Fibroblast of upper back skin (primary cell): Measurements from ENCODE around the gene PIK3C3.
"Not testable (repeated sequence)": the region's sequence is repeated elsewhere in the genome, so short reads cannot be mapped to it uniquely, and the experiment has no call there.

Experiments
- DNase-seq: peaks from one replicate; pipeline ENCODE4 v3.0.0-alpha.2; 2013

The PIK3C3 gene

GRCh38 chr18:41966943-41967342 is 11.9 kb downstream of the PIK3C3 start:
- no peak for DNase-seq

GRCh38 chr18:41967680-41968079 is 12.6 kb downstream of the PIK3C3 start:
- DNase-seq, result no peak

DNA sequence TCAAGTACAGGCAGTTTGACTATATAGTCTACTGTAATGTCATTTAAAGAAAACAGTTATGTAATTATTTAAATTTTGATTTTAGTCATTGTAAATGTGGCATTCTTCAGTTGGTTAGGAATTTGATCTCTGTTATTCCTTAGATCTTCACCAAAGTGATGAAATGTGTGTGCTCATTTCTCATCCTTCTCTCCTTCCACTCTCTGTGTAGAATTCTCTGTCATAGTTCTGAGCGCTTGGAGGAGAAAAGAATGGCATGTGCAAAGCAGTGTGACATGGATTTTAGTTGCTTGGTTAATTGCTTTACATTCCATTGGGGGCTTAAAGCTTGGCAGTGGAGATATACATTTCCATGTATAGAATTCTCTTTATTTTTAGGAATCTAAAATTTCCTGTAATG is 14.8 kb downstream of the PIK3C3 start:
- DNase-seq, result peak; percentile 47

- DNase-seq, result peak; percentile 65
These were observed 17.3 kb downstream of the PIK3C3 start for GRCh38 chr18:41972067-41972925.

DNA sequence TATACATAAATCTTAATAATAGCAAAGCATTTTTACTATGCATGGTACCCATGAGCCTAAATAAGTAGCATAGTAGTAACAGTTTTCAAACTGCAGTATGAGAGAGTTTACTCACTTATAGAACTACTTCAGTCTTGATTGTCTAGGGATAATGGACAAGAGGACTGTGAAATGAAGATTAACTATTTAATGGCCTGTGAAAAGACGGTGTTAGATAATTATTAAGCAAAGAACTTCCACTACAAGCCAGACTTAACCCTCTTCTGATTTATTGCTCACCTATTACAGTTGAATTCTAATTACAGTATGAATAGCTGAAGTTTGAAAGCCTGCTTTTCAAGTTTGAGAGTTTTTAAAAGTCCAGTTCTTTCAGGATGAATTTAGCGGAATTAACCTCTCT is 18.9 kb downstream of the PIK3C3 start:
- no peak for DNase-seq

DNA sequence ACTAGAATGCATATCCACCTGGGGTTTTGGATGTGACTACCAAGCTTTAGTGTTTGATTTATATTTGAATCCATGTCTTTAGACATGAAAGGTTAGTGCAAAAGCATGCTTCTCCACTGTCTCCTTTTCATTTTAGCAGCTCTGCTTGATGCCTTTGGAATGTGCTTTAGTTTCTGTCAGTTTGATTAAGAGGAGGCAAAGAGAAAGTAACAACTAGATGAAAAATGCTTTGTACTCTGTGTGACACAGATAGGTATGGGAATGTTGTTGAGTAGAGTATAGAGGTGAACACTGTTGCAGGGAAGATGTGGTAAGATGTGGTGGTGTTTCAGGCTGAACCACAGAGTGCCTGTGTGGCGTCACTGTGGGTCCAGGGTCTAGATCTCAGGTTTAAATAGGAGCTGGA is 19.8 kb downstream of the PIK3C3 start:
- DNase-seq, result no peak

DNA sequence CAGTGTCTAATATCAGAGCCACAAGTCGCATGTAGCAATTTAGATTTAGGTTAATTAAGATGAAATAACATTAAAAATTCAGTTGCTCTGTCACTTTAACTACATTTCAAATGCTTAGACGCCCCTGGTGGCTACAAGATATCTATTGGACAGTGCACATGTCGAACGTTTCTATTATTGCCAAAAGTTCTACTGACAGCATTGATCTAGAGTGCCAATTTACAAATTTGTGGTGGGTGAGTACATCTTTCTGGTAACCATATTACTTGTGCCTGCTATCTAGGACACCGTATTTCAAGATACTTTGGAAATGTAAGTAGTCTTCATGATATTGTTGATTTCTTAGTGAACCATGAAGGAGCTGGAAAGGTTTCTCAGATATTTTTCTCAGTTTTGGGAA is 20.2 kb downstream of the PIK3C3 start:
- no peak for DNase-seq

- no peak for DNase-seq
These were observed 22.2 kb downstream of the PIK3C3 start for GRCh38 chr18:41977233-41977632.

- no peak for DNase-seq
These were observed 28.1 kb downstream of the PIK3C3 start for GRCh38 chr18:41982942-41983660.

DNA sequence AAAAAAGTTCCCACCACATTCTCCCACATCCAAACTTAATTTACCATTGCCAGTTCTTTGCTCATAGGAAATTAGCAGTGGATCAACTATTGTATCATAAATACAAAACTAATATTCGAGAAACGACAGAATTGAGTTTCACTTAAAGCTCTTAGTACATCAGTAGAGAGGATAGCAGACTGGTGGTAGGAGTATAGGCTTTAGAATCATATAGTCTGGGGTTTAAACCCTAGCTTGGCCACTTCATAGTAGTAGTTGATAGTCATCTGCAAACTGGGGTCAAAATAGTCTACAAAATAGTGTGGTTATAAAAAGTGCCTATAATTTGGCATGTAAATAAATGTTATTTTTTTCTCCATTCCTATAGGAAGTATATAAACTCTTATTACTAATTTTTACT is 30.9 kb downstream of the PIK3C3 start:
- DNase-seq, result no peak

GRCh38 chr18:41989508-41989907 is 34.5 kb downstream of the PIK3C3 start:
- no peak for DNase-seq

- peak; percentile 57 for DNase-seq
These were observed 37.0 kb downstream of the PIK3C3 start for GRCh38 chr18:41992066-41992465.

GRCh38 chr18:41992703-41993102 is 37.7 kb downstream of the PIK3C3 start:
- no peak for DNase-seq

GRCh38 chr18:41993151-41993550 is 38.1 kb downstream of the PIK3C3 start:
- no peak for DNase-seq

DNA sequence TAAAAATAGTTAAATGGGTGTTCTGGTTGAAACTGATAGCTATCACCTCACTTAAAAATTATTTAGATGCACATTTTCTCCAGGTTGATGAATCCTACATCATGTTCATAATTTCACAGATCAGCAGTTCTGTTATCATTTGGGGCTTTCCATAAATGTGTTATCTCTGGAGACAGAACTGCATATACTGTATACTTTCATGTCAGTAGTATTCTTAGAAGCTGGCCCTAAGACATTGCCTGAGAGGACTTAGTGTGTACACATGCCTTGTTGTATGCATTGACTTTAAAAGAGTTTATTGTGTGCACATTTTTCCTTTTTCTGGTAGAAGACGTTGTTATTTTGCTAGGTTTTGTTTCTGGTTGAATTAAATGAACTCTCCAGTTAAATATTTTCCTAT is 41.0 kb downstream of the PIK3C3 start:
- DNase-seq, result no peak

DNA sequence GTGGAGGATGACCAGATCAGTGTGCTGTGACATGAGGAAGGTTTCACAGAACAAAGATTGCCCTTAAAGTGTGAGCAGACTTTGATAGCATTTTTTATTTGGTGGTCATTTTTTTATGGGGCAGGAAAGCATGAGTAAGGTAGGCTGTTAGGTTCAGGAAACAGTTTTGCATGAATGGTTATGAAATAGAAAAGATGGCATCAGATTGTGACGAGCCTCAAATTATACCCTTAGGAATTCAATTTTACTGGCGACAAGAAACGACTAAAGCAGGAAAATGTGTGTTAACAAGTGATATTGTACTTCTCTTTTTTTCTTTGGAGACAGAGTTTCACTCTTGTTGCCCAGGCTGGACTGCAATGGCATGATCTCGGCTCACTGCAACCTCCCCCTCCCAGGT is 44.7 kb downstream of the PIK3C3 start:
- no peak for DNase-seq

GRCh38 chr18:42001801-42002200 is 46.8 kb downstream of the PIK3C3 start:
- DNase-seq, result no peak

DNA sequence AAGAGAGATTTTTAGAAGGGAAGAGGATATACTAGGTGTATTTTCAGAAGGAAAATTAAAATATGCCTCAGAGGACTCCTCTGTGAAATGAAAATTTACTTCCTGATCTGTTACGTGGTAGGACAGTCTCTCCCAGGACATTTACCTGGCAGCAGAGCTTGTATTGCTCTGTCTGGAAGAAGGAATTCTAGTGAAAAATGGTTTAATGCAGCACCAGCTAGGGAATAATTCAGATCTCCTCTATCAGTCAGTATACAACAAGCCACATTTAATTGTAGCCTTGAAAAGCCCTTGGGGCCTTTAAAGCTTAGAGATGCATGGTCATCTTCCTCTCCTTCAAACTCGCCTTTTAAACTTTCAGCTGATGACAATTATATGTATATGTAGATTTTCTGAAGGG is 49.6 kb downstream of the PIK3C3 start:
- no peak for DNase-seq

DNA sequence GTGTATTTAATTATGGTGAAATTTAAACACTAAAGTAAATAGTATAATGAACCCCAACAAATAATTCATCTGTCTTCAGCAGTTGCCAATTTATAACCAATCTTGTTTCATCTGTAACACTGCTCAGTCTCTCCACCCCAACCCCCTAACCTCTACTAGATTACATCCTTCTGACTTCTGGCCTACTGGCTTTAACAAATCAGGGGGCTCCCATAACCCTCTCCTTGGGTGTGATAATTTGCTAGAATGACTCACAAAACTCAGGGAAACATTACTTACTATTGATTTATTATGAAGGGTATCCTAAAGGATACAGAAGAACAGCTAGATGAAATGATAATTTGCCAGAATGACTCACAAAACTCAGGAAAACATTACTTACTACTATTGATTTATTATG is 50.7 kb downstream of the PIK3C3 start:
- DNase-seq, result peak; percentile 5

- not testable (repeated sequence) for DNase-seq
These were observed 54.4 kb downstream of the PIK3C3 start for GRCh38 chr18:42009457-42009856.

DNA sequence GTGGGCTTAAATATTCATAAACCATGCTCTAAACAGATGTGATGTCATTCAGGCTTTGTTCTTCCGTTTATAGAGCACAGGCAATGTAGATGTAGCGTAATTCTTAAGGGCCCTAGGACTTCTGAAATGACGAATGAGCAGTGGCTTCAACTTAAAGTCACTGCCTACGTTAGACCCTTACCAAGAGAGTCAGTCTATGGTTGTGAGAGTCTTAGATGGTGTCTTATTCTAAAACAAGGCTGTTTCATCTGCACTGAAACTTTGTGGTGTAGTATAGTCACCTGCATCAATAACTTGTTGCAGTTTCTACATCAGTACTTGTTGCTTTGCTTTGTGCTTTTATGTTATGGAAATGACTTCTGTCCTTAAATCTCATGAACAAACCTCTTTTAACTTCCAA is 56.0 kb downstream of the PIK3C3 start:
- DNase-seq, result no peak

DNA sequence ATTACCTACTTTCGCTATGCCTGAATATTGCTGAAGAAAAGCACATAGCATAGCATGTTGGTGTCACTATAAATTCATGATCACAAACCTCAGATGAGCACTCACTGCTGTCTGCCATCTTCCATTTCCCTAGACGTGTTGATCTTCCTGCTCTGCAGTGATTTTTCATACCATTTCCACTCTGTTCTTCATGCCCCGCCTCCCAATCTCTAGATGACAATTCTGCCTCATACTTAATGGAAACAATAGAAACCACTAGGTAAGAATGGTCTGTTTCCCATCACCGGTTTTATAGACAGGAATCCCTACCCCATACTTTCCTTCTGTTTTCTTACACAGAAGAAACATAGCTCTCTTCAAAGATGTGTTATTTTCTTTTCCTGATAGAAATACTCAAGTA is 63.8 kb downstream of the PIK3C3 start:
- DNase-seq, result no peak

DNA sequence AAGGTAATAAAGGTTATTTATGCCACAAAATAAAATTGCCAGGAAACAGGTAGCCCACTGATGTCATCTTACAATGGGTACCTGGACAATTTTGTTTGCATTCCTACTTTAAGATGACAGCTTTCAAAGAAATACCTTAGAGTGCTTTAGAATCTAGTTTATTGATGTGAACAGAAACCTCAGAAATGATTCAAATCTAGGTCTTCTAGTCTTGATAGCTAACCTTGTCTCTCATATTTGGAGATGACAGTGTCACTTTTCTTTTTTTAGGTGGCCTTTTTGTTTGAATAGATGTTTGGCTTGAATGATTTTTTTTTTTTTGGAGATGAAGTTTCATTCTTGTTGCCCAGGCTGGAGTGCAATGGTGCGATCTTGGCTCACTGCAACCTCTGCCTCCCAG is 69.1 kb downstream of the PIK3C3 start:
- no peak for DNase-seq

- no peak for DNase-seq
These were observed 70.5 kb downstream of the PIK3C3 start for GRCh38 chr18:42025491-42025890.
